GM12878 (cell line): ENCODE measurements around the gene CLBA1. TPM values are rescaled to one million over a fixed set of nuclear protein-coding genes. Genes with fewer than 3 reads are reported as not detected.
"Not testable (repeated sequence)": the region's sequence is repeated elsewhere in the genome, so short reads cannot be mapped to it uniquely, and the experiment has no call there.

Experiments
- ATAC-seq: fragments of 200-7000 bp; cut with Tn5 transposase; 3 replicates; pipeline ENCODE4 v1.9.1; 2020; ENCODE audit warnings: mild to moderate bottlenecking, moderate library complexity
- BruUV-seq: library from RNA; stranded (reverse); fragments of 400-500 nt; replicated peaks from 2 replicates; lab custom pipeline; 2021; lab: Mats Ljungman, UMichigan
- CTCF ChIA-PET: fragments of 300-600 bp; sonication (Branson Sonifier 250); formaldehyde crosslinking; extraction: SDS; loops from one replicate; lab custom pipeline; 2021; ENCODE audit warnings: inconsistent platforms; lab: Yijun Ruan, JAX
- POLR2A ChIA-PET: fragments of 350-600 bp; formaldehyde crosslinking; extraction: SDS; loops from one replicate; lab custom pipeline; 2021; ENCODE audit warnings: inconsistent platforms; lab: Charles Lee
- RAD21 ChIA-PET: fragments of 300-600 bp; sonication (Branson Sonifier 250); formaldehyde crosslinking; loops from one replicate; lab custom pipeline; 2023; ENCODE audit warnings: antibody characterized with exemption; ENCODE audit not compliant: unreplicated experiment; lab: Charles Lee
- SMC1A ChIA-PET: fragments of 300-600 bp; sonication (Branson Sonifier 250); formaldehyde crosslinking; loops from one replicate; lab custom pipeline; 2023; ENCODE audit not compliant: unreplicated experiment, uncharacterized antibody; lab: Charles Lee
- DNase-seq: peaks from one replicate; pipeline ENCODE4 v3.0.0-alpha.2; 2011; ENCODE audit warnings: low read depth, low spot score
- FAIRE-seq: peaks from 3 replicates; lab custom pipeline; 2011; peaks lifted over from hg19 to GRCh38; lab: Jason Lieb, UNC
- H2AFZ ChIP-seq: 2 replicates; pipeline ENCODE4 v1.6.0; 2011; ENCODE audit warnings: low read depth, low read length, control low read depth; ENCODE audit not compliant: control insufficient read depth
- H3K27ac ChIP-seq: 2 replicates; pipeline ENCODE4 v1.5.1; 2011; ENCODE audit warnings: control low read depth; ENCODE audit not compliant: control insufficient read depth, insufficient read depth
- H3K27me3 ChIP-seq, 2 experiments: replicated peaks in 1 of 2; 2 replicates each; pipeline versions ENCODE4 v1.6.0 to v1.6.1; 2011; ENCODE audit warnings: low read length in 1 of 2; ENCODE audit not compliant: control insufficient read depth in 2 of 2, insufficient read depth in 2 of 2
- H3K36me3 ChIP-seq, 2 experiments: 2 replicates each; pipeline ENCODE4 v1.5.1; 2011; ENCODE audit warnings: low read length in 1 of 2; ENCODE audit not compliant: control insufficient read depth in 2 of 2, insufficient read depth in 2 of 2
- H3K4me1 ChIP-seq: 2 replicates; pipeline ENCODE4 v1.6.1; 2011; ENCODE audit warnings: mild to moderate bottlenecking, low read length, moderate library complexity, mixed read lengths; ENCODE audit not compliant: control insufficient read depth, insufficient read depth
- H3K4me2 ChIP-seq: 2 replicates; pipeline ENCODE4 v1.6.0; 2011; ENCODE audit warnings: control low read depth; ENCODE audit not compliant: control insufficient read depth, insufficient read depth
- H3K4me3 ChIP-seq: fragments of 200-600 bp; sonication (generic); 2 replicates; pipeline ENCODE4 v1.5.1; 2016
- H3K79me2 ChIP-seq: 2 replicates; pipeline ENCODE4 v1.6.0; 2011; ENCODE audit warnings: low read length; ENCODE audit not compliant: control insufficient read depth, insufficient read depth
- H3K9ac ChIP-seq: 2 replicates; pipeline ENCODE4 v1.8.0; 2011; ENCODE audit warnings: low read length, control low read depth, mixed read lengths; ENCODE audit not compliant: control insufficient read depth, insufficient read depth
- H3K9me3 ChIP-seq: replicated peaks from 3 replicates; pipeline ENCODE4 v1.5.1; 2011; ENCODE audit warnings: mild to moderate bottlenecking, low read length; ENCODE audit not compliant: control insufficient read depth, insufficient read depth
- H4K20me1 ChIP-seq: 2 replicates; pipeline ENCODE4 v1.6.0; 2011; ENCODE audit not compliant: control insufficient read depth, insufficient read depth
- EGR1 ChIP-seq, 2 experiments: IDR thresholded peaks; 1 replicate in 1 of 2; 2 replicates in 1 of 2; pipeline ENCODE4 v1.6.1; 2011 to 2012; ENCODE audit warnings: low read depth in 2 of 2, low read length in 2 of 2, borderline replicate concordance in 1 of 2, mild to moderate bottlenecking in 1 of 2, moderate library complexity in 1 of 2
- ETV6 ChIP-seq, 2 experiments: fragments of 450-650 bp in 1 of 2; IDR thresholded peaks in 1 of 2; conservative IDR thresholded peaks in 1 of 2; 2 replicates each; pipeline ENCODE4 v1.6.1; 2014; ENCODE audit warnings: antibody characterized with exemption in 1 of 2, borderline replicate concordance in 1 of 2, low read depth in 1 of 2, mild to moderate bottlenecking in 1 of 2, moderate library complexity in 1 of 2
- EZH2 ChIP-seq: IDR thresholded peaks from 2 replicates; pipeline ENCODE4 v1.6.1; 2012; ENCODE audit warnings: low read depth, mild to moderate bottlenecking, control low read depth, inconsistent platforms, low read length, borderline replicate concordance; ENCODE audit not compliant: control insufficient read depth
- POLR2AphosphoS5 ChIP-seq: IDR thresholded peaks from 2 replicates; pipeline ENCODE4 v1.6.1; 2011; ENCODE audit warnings: mild to moderate bottlenecking, low read length, inconsistent platforms
- SPI1 ChIP-seq: IDR thresholded peaks from 2 replicates; pipeline ENCODE4 v1.6.1; 2011; ENCODE audit warnings: low read depth, mild to moderate bottlenecking, low read length, moderate library complexity, borderline replicate concordance; ENCODE audit not compliant: insufficient read depth
- WGBS: methylation state at CpG from one replicate; pipeline ENCODE4 v1.1.6; 2016; ENCODE audit warnings: low lambda C conversion rate; ENCODE audit not compliant: insufficient replicate concordance, insufficient coverage; ENCODE audit errors: missing lambda C conversion rate; 5-methylcytosine and 5-hydroxymethylcytosine counted together
- in situ Hi-C: fragments of 300-500 bp; cut with MboI; formaldehyde crosslinking; loops from 9 replicates; pipeline ENCODE4 v1.14.3; 2018; ENCODE audit warnings: mixed read lengths
- intact Hi-C: fragments of 100-400 bp; cut with micrococcal nuclease; formaldehyde crosslinking; loops from one replicate; pipeline ENCODE4 v1.14.2; 2022; ENCODE audit not compliant: unreplicated experiment
- polyA plus RNA-seq, 11 experiments: library from polyadenylated mRNA; depleted of rRNA in 4 of 11; unstranded in 6 of 11; stranded (reverse) in 5 of 11; fragments of >200 nt; fragmentation: Nextera tagmentation in 4 of 11; fragmentation: Illumina TruSeq in 1 of 11; extraction: Ambion mirVana in 4 of 11; extraction: Trizol in 1 of 11; gene quantifications; 1 replicate in 1 of 11; 2 replicates in 10 of 11; pipeline versions ENCODE4 v1.2.1 to v1.2.3, GENCODE V29; 2011 to 2016; ENCODE audit warnings: inconsistent platforms in 2 of 11, missing spikeins in 2 of 11, low read depth in 1 of 11
- total RNA-seq, 4 experiments: library from RNA; depleted of rRNA in 3 of 4; stranded (reverse); fragments of >200 nt in 3 of 4; fragmentation: Illumina TruSeq in 1 of 4; extraction: Trizol in 1 of 4; gene quantifications; 2 replicates each; pipeline versions ENCODE4 v1.2.1 to v1.2.3, GENCODE V29; 2013 to 2021
- TF ChIP-seq, protein P1 (sequence below): fragments of 450-650 bp; IDR thresholded peaks from 2 replicates; pipeline ENCODE4 v1.6.1; 2017; ENCODE audit warnings: low read depth, mild to moderate bottlenecking, moderate library complexity

The CLBA1 gene
- total and polyA plus RNA-seq, 10 of the 15 experiments (the other 5 are each of a cell fraction or from before 2014, with no cell fraction given): 0.07 to 1.1 (median 0.62) TPM; not detected in 1

DNA sequence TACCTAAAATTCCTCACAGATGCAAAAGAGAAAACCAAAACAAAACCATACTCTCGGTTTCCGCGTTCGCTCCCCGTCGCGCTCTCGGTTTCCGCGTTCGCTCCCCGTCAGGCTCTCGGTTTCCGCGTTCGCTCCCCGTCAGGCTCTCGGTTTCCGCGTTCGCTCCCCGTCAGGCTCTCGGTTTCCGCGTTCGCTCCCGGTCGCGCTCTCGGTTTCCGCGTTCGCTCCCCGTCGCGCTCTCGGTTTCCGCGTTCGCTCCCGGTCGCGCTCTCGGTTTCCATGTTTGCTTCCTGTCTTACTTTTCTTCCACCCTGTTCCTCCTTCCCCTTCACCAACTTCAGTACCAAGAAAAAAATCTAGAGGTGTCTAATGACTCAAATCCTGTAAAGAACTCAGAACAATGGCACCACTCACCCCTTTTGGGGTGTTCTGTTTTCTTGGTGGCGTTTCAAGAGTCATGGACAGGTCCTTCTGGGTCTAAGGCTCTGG, 47.9 kb downstream of the CLBA1 start:
- SMC1A ChIA-PET: interaction anchor here (0.6 kb wide), 1 partner anchor 18 kb away, joined by 3 read pairs; no protein-coding TSS in a partner anchor
- POLR2A ChIA-PET, RAD21 ChIA-PET, H3K9ac ChIP-seq, H2AFZ ChIP-seq, H3K4me2 ChIP-seq, ATAC-seq, H3K27ac ChIP-seq, H3K4me3 ChIP-seq, H3K36me3 ChIP-seq, H3K4me1 ChIP-seq, H3K79me2 ChIP-seq, CTCF ChIA-PET, DNase-seq, intact Hi-C loops, H3K9me3 ChIP-seq, in situ Hi-C loops, BruUV-seq, H4K20me1 ChIP-seq, H3K27me3 ChIP-seq, FAIRE-seq: not testable (repeated sequence)
- TF ChIP-seq ETV6 (conservative IDR thresholded peaks at IDR 0.05 in 1 of 2, IDR thresholded peaks at IDR 0.05 in 1 of 2; ENCODE audit: borderline replicate concordance in 1 of 2, low read depth in 1 of 2): peak in 1 of 2 experiments; percentile 97; a peak in 2 of 4 replicates
- TF ChIP-seq EGR1 (IDR thresholded peaks at IDR 0.05; ENCODE audit: borderline replicate concordance in 1 of 2, low read depth in 2 of 2, low read length in 2 of 2): peak in 1 of 2 experiments; percentile 41; a peak in 1 of 3 replicates
- 28% methylated on average over 28 of the region's 45 CpGs for WGBS

DNA sequence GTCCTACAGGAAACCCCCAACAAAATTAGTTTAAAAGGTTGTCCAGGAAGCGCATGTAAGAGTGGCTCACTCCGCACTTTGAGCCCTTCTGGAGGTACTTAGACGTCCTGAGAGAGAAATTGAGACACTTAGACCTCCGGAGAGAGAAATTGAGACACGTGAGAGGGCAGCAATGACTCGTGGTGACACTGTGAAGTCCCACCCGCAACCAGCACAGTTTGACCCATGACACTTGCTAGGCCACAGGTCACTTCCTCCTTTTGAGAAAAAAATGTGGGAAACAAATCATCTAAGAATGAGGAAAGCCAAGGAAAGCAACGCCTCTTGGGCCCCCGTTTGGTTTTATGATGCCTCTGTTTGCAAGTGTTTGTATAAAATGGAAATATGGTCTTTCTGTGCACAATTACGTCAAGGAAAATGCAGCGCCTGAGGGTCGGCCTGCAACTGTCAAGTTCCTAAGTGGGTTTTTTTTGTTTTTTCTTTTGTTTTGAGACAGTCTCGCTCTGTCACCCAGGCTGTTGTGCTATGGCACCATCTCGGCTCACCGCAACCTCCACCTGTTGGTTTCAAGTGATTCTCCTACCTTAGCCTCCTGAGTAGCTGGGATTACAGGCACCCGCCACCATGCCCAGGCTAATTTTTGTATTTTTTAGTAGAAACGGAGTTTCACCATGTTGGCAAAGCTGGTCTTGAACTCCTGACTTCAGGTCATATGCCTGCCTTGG, 48.9 kb downstream of the CLBA1 start:
- H3K4me1 ChIP-seq: no peaks in the 10 kb centered on the region
- no peaks in the 10 kb centered on the region for H3K36me3 ChIP-seq
- ChIA-PET SMC1A (interaction anchor here (1.0 to 1.2 kb wide), 2 partner anchors 9 to 11 kb away, joined by 4 read pairs; no protein-coding TSS in a partner anchor), RAD21 (no interaction called here), CTCF (interaction anchor here (0.9 kb wide), 1 partner anchor 8 kb away, joined by 3 read pairs; no protein-coding TSS in a partner anchor), POLR2A (no interaction called here)
- WGBS: 90% methylated on average over 17 of the region's 17 CpGs
- intact Hi-C loops (no loop called here), in situ Hi-C loops (no loop called here)
- H2AFZ ChIP-seq: no peak overlapping the region
- no peak overlapping the region for H3K4me2 ChIP-seq
- no peak for ATAC-seq
- DNase-seq: no peak
- no peaks in the 10 kb centered on the region for H3K79me2 ChIP-seq
- H3K27ac ChIP-seq: no peak overlapping the region
- TF ChIP-seq, protein P1, sequence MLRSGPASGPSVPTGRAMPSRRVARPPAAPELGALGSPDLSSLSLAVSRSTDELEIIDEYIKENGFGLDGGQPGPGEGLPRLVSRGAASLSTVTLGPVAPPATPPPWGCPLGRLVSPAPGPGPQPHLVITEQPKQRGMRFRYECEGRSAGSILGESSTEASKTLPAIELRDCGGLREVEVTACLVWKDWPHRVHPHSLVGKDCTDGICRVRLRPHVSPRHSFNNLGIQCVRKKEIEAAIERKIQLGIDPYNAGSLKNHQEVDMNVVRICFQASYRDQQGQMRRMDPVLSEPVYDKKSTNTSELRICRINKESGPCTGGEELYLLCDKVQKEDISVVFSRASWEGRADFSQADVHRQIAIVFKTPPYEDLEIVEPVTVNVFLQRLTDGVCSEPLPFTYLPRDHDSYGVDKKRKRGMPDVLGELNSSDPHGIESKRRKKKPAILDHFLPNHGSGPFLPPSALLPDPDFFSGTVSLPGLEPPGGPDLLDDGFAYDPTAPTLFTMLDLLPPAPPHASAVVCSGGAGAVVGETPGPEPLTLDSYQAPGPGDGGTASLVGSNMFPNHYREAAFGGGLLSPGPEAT: no peak
- 0 out of 2 replicates have a peak, but pooled peaks have one; percentile 3 for TF ChIP-seq SPI1
- TF ChIP-seq EZH2: no peak
- TF ChIP-seq POLR2AphosphoS5: no peak
- H3K4me3 ChIP-seq: no peak overlapping the region
- no peak for FAIRE-seq
- H3K9me3 ChIP-seq: peaks cover 4% of the 10 kb centered on the region; the same call in 2 of the 3 replicates
- no TSS peak for BruUV-seq
- no peaks in the 10 kb centered on the region for H4K20me1 ChIP-seq
- H3K9ac ChIP-seq: no peak overlapping the region
- H3K27me3 ChIP-seq: no peaks in the 10 kb centered on the region
